ENCODE data around the gene PIKFYVE. TPM values are rescaled to one million over a fixed set of nuclear protein-coding genes. Genes with fewer than 3 reads are reported as not detected.
"Not testable (repeated sequence)": the region's sequence is repeated elsewhere in the genome, so short reads cannot be mapped to it uniquely, and the experiment has no call there.

PIKFYVE gene
- total RNA-seq, 1 donor from 2014 or later, result 33.8 TPM

- no peaks in the 10 kb centered on the region for H3K36me3 Mint-ChIP-seq
- H3K4me1 Mint-ChIP-seq (ENCODE audit: unreplicated experiment), result no peaks in the 10 kb centered on the region
- no peak overlapping the region for H3K27ac Mint-ChIP-seq
- no peak overlapping the region for H3K4me3 Mint-ChIP-seq
- TF ChIP-seq CTCF (conservative IDR thresholded peaks at IDR 0.05), result no peak
- H3K27me3 Mint-ChIP-seq, result peaks cover 7% of the 10 kb centered on the region
- H3K9me3 Mint-ChIP-seq, result no peaks in the 10 kb centered on the region
- no peak for DNase-seq (ENCODE audit: extremely low spot score, unreplicated experiment)
These were observed 113.1 kb downstream of the PIKFYVE start for GRCh38 chr2:208379192-208379591.

GRCh38 chr2:208384637-208385036 lies 118.6 kb downstream of the PIKFYVE start:
- Mint-ChIP-seq H3K4me1 (ENCODE audit: unreplicated experiment) (no peaks in the 10 kb centered on the region), H3K36me3 (no peaks in the 10 kb centered on the region), H3K27ac (no peak overlapping the region), H3K4me3 (no peak overlapping the region), H3K27me3 (peaks cover 10% of the 10 kb centered on the region), H3K9me3 (no peaks in the 10 kb centered on the region)
- no peak for TF ChIP-seq CTCF (conservative IDR thresholded peaks at IDR 0.05)
- no peak for DNase-seq (ENCODE audit: extremely low spot score, unreplicated experiment)

GRCh38 chr2:208386541-208386940 lies 120.5 kb downstream of the PIKFYVE start:
- Mint-ChIP-seq H3K4me3 (no peak overlapping the region), H3K4me1 (ENCODE audit: unreplicated experiment) (no peaks in the 10 kb centered on the region), H3K27ac (no peak overlapping the region), H3K36me3 (no peaks in the 10 kb centered on the region), H3K9me3 (no peaks in the 10 kb centered on the region), H3K27me3 (peaks cover 10% of the 10 kb centered on the region)
- TF ChIP-seq CTCF (conservative IDR thresholded peaks at IDR 0.05), result no peak
- no peak for DNase-seq (ENCODE audit: extremely low spot score, unreplicated experiment)

GRCh38 chr2:208389940-208390339 lies 123.9 kb downstream of the PIKFYVE start:
- TF ChIP-seq CTCF (conservative IDR thresholded peaks at IDR 0.05), result no peak
- H3K27me3 Mint-ChIP-seq, result peaks cover 3% of the 10 kb centered on the region
- no peaks in the 10 kb centered on the region for H3K4me1 Mint-ChIP-seq (ENCODE audit: unreplicated experiment)
- H3K27ac Mint-ChIP-seq, result no peak overlapping the region
- DNase-seq (ENCODE audit: extremely low spot score, unreplicated experiment), result no peak
- peaks cover 7% of the 10 kb centered on the region for H3K9me3 Mint-ChIP-seq
- H3K36me3 Mint-ChIP-seq, result no peaks in the 10 kb centered on the region
- no peak overlapping the region for H3K4me3 Mint-ChIP-seq

- no peak for TF ChIP-seq CTCF (conservative IDR thresholded peaks at IDR 0.05)
- H3K27ac Mint-ChIP-seq, result no peak overlapping the region
- H3K27me3 Mint-ChIP-seq, result peaks cover 3% of the 10 kb centered on the region
- DNase-seq (ENCODE audit: extremely low spot score, unreplicated experiment), result no peak
- no peaks in the 10 kb centered on the region for H3K4me1 Mint-ChIP-seq (ENCODE audit: unreplicated experiment)
- no peaks in the 10 kb centered on the region for H3K36me3 Mint-ChIP-seq
- H3K4me3 Mint-ChIP-seq, result no peak overlapping the region
- peaks cover 13% of the 10 kb centered on the region for H3K9me3 Mint-ChIP-seq
These were observed 126.2 kb downstream of the PIKFYVE start for GRCh38 chr2:208392300-208392699.

- H3K36me3 Mint-ChIP-seq; H3K27ac Mint-ChIP-seq; H3K4me3 Mint-ChIP-seq; H3K4me1 Mint-ChIP-seq (ENCODE audit: unreplicated experiment); H3K27me3 Mint-ChIP-seq; DNase-seq (ENCODE audit: extremely low spot score, unreplicated experiment): not testable (repeated sequence)
- peaks cover 13% of the 10 kb centered on the region for H3K9me3 Mint-ChIP-seq
These were observed 130.7 kb downstream of the PIKFYVE start for GRCh38 chr2:208396796-208397195.
